ENCODE results near the gene REST.

GRCh38 chr4:56914336-56914735 lies 6.6 kb downstream of the REST start:
- TF ChIP-seq POLR2A (IDR thresholded peaks at IDR 0.05; ENCODE audit: extremely low read depth, insufficient read length) (no peak), CTCF (IDR thresholded peaks at IDR 0.05; ENCODE audit: low read depth, low read length) (no peak), MYC (IDR thresholded peaks at IDR 0.05; ENCODE audit: low read depth, low read length) (no peak)

Data from NB4 (cell line).